ENCODE results near the gene STRN.
"Not testable (repeated sequence)": the region's sequence is repeated elsewhere in the genome, so short reads cannot be mapped to it uniquely, and the experiment has no call there.

The STRN gene

DNA sequence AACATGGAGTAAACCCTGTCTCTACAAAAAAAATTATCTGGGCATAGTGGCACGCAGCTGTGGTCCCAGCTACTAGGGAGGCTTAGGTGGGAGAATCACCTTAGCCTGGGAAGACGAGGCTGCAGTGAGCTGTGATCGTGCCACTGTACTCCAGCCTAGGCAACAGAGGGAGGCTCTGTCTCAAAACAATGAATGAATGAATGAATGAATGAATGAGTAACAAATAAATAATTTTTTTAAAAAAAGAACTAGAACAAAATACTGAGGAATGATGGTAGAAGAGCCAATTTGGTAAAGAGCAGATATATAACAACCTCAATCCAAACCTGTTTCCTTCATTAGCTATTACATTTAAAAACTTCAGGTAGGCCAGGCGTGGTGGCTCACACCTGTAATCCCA is 60.1 kb downstream of the STRN start:
- DNase-seq, result no peak

DNA sequence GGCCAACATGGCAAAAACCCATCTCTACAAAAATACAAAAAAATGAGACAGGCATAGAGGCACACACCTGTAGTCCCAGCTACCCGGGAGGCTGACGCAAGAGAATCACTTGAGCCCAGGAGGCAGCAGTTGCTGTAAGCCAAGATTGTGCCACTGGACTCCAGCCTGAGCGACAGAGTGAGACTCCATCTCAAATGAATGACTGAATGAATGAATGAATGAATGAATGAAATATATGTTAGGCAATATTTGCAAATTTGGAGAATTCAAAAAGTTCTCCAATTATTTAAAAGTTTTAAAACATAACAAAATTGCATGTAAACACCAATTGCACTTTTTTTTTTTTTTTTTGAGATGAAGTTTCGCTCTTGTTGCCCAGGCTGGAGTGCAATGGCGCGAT is 61.7 kb downstream of the STRN start:
- DNase-seq, result no peak

DNA sequence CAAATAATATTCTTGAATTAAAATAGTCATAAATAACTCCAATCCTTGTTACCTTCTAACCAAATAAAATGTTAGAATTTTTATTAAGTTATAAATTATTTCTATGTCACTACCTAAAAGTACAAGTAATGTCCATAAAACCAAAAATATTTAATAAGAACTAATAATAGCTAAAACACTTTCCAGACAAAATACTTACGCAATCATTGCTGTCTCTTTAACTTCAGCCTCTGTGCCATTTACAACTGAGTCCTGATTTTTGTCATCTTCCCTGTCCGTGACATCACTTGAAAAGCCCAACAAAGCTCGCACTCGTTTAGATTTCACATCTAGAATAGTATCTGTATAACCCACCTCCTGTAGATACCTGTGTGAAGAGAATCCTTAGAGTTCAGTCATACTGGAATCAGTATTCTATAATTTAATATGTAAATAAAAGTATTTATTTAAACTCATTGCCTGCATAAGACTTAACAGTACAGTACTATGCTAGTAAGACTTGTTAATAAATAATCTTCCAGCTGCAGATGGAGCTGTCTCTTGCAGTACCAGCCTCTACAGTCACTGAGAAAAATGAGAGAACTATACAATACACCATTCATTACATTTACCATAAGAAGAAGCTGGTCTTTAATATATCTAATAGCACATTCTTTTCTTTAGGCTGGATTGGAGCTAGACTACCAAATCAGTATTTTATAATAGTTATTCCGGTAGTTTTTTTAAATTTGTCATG is 63.8 kb downstream of the STRN start:
- no peak for DNase-seq

DNA sequence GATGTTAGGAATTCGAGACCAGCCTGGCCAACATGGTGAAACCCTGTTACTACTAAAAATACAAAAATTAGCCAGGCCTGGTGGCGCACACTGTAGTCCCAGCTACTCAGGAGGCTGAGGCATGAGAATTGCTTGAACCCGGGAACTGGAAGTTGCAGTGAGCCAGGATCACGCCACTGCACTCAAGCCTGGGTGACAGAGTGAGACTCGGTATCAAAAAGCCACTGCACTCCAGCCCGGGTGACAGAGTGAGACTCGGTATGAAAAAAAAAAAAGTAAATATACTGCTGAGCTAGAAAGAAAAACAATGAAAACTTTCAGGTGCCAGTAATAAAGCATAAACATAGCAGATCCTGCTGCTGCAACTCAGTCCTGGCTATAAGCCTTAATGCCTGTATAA is 73.5 kb downstream of the STRN start:
- DNase-seq, result no peak

DNA sequence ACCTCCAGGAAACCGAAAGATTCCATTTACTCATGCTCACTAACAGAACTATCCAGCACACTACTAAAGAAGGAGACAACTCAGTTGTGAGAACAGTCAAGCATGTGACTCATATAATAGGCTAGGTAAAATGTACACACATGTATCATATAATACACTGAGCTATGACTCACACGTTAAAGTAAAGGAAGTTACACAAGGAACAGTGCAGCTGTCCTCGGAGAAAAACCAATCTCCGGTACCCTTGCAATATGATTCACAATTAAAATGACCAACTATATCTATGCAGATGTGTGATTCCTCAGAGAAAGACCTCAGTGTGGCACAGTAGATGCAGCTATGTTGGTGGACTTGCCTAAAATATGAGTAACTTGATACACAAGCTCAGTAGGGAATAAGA is 76.5 kb downstream of the STRN start:
- DNase-seq, result peak; percentile 27

DNA sequence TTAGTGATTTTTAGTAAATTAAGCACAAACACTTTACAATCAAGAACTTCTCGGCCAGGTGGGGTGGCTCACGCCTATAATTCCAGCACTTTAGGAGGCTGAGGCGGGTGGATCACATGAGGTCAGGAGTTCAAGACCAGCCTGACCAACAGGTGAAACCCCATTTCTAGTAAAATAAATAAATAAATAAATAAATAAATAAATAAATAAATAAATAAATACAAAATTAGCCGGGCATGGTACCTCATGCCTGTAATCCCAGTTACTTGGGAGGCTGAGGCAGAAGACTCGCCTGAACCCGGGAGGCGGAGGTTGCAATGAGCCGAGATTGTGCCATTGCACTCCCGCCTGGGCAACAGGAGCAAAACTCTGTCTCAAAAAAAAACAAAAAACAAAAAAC is 79.2 kb downstream of the STRN start:
- DNase-seq, result not testable (repeated sequence)

DNA sequence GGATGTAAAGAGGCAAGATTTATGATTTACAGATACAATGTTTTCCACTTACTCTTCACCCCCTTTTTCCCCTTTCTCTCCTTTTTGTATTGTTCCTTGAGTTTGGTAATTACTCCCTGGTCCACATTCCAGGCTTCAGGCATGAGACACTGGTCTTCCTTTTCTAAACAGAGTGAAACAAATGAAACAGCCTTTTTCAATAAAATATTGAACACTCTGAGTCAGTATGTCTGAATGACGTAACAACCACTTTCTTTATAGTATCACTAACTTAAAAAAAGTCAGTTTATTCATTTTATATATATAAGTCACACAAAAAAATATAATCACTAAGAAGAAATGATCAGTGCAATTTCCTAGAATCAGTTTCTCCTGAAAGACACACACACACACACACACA is 79.7 kb downstream of the STRN start:
- DNase-seq, result no peak

DNA sequence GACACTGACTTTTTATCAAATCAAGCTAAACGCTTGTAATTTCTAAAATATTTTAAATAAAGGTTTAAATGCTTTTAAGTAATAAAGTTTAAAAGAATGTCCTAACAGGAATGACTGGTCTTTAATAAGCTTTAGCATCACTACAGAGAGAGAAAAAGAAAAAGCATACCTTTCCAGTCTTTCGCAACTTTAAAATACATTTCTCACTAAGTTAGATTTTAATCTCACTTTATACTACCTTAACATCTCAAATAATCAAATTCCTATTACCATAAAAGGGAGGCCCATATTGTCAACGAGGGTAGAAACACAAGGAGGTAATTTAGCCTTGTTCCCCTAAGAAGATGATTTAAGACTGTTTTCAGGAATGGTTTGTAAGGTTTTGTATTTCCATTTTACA is 80.7 kb downstream of the STRN start:
- no peak for DNase-seq

DNA sequence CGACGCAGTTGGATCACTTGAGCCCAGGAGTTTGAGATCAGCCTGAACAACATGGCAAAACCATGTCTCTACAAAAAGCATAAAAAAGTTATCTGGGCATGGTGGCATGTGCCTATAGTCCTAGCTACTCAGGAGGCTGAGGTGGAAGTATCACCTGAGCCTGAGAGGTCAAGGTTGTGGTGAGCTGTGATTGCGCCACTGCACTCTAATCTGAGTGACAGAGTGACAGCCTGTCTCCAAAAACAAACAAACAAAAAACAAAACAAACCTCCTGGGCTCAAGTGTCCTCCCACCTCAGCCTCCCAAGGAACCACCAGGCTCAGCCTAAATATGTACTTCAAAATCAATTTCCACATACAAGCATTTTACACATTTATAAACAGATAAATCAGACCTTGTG is 83.8 kb downstream of the STRN start:
- DNase-seq, result no peak

DNA sequence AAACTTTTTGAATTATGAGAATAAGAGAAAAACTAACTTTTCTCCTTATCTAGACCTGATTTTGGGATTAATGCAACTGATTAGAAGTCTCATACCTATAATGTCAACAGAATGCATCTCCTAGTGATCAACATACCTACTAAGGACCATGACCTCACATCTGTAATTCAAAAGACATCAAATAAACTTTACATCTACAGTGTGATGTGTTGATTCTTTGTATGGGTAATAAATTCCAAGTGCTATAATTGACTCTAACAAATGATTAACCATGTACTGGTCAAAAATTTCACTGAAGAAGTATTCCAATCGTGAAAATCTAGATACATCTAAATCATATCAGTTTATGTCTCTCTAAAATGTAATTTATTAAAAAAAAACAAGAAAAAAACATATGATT is 84.5 kb downstream of the STRN start:
- DNase-seq, result no peak

DNA sequence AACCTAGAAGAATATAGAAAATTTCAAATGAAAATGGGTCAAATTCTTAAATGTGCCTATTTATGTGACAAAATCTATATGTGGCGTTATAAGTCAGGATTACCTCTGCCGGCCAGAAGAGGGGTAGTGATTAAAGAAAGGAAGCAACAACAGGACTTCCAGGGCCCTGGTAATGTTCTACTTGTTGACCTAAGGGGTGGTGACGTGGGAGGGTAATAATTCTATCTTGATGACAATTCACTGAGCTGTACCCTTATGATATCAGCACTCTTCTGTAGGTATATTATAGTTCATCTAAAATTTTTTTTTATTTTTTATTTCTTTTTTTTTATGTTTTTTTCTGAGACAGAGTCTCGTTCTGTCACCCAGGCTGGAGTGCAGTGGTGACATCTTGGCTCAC is 87.9 kb downstream of the STRN start:
- DNase-seq, result no peak

DNA sequence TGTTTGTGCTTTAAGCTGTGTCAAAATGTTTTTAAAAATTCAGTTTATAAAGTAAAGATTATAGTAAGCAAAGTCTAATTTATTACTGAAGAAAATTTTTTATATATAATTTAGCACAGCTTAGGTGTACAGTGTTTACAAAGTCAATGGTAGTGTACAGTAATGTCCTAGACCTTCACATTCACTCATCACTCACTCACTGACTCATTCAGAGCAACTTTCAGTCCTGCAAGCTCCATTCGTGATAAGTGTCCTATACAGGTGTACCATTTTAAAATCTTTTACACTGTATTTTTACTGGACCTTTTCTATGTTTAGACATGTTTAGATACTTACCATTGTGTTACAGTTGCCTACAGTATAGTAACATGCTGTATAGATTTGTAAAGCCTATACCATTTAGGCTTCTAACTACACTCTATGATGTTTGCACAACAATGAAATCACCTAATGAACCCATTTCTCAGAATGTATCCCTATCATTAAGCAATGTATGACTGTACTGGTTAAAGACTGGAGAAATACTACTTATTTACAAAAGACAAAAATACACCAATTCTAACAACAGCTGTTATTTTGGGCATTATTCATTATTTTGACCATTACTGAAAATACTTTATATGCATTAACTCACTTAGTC is 95.1 kb downstream of the STRN start:
- no peak for DNase-seq

DNA sequence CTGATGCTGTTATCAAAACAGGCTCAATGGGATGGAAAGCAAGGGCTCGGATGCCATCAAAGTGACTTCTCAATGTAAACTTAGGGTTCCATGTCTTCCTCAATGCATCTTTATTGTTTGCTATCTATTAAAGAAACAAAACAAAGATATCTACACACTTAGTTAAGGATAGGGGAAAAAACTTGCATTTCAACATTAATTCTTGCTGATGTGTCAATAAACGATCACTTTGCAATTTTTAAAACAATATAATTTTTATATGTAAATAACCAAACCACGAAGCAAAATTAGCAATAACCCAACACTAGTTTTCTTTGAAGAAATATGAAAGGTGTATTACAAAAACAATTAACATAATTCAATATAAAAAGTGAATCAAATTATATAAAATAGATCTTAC is 96.7 kb downstream of the STRN start:
- DNase-seq, result no peak

DNA sequence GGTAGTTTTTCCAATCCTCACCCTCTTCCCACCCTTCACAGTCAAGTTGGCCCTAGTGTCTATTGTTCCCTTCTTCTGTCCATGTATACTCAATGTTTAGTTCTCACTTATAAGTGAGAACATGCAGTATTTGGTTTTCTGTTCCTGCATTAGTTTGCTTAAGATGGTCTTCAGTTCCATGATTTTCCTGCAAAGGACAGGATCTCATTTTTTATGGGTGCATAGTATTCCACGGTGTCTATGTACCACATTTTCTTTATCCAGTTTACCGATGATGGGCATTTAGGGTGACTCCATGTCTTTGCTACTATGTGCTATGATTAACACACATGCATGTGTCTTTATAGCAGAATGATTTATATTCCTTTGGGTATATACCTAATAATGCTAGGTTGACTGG is 104.4 kb downstream of the STRN start:
- DNase-seq, result no peak

DNA sequence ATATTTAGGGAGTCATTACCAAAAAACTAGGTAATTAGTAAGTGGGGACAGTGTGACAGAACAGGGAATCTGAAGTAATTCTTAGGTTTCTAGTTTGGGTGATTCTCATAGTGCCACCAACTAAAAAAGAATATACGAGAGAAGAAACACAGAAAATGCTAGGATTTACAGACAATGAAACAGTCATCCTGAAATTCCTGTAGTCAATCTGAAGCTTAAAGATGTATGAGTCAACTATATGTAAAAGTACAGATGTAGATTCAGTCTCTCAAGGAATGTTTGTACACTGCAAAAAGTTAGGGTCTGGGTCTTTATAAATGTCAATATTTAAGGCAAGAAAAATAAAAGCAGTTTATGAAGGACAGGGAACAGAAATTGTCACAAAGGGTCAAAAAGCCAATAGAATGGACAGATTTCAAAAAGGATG is 107.0 kb downstream of the STRN start:
- no peak for DNase-seq

DNA sequence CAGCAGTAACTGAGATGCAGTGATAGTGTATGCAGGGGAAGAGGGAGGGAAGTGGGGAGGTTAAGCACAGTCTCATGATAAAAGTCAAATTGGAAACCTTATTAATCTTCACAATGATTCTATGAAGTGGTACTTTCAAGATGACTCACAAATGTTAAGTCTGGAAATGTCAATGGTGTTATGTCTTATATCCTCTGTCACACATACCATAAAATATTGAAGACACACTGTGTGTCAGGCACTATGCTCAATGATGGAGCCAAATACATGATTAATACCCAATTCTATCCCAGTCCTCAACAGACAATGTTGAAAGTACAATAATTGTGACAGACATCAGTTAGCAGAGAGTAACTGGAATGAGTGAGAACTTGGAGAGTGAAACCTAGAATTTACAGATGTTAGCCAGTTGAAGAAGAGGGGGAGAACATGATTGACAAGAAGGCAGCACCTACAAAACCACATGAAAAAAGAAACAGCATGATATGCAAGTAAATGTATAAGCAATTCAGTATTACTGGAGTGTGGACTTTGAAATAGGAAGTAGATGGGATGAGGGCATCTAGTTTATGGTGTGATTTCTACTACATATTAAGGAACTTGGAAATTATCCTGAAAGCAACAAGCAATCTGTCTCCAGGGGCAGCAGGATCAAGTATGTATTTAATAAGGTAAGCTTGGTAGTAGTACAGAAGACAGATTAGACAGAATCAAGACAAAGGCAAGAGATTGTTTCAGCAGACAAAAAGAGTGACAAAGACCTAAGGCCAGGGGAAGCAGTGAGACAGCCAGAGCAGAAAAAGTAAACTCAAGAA is 107.6 kb downstream of the STRN start:
- DNase-seq, result no peak

DNA sequence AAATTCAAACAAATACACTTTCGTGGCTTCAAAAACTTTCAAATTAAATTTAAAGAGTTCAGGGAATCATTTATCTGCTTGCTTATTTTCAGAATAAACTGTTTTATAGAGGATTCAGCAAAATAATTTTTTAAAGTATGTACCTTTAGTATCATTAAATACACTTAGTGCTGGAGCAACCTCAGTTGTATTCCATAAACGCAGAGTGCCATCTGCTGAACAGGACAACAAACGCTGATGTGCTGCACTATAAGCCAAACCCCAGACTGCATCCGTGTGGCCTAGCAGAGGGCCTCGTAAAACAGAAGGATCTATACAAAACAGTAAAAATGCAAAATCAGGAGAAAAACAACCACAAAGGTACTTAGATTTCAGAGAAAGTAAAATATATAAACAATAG is 108.6 kb downstream of the STRN start:
- DNase-seq, result no peak

DNA sequence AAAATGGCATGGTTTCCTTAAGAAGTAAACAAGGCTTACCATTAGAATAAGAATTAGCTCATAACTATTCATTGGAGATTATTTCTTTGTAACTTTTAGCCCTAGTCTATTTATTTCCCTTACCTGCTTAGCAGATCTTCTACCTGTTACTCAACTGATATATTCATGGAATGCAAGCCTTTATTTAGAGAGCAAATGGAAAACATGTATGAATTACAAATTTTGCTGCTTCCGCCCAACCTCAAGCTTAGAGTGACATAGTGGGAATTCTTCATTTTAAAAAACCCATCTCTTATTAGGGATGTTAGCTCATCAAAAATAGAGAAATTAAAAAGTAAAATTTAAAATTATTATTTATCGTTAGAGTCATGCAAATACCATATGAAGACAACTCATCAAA is 110.9 kb downstream of the STRN start:
- no peak for DNase-seq

DNA sequence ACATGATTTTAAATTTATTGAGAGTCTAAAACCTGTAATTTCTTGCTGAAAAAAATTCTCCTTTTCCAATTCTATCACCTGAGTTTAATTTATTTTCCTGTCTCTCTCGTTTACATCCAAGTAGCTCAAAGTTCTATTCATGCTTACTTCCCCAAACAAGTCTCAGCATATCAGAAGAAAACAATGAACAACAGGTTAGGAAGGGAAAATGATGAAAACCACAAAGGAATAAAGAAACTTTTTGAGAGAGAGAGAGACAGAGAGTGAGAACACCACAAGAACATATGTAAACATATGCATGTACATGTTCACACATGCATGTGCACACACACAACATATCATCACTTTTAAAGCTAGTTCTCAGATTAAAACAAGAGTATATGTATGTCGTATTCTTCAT is 112.1 kb downstream of the STRN start:
- DNase-seq, result no peak

DNA sequence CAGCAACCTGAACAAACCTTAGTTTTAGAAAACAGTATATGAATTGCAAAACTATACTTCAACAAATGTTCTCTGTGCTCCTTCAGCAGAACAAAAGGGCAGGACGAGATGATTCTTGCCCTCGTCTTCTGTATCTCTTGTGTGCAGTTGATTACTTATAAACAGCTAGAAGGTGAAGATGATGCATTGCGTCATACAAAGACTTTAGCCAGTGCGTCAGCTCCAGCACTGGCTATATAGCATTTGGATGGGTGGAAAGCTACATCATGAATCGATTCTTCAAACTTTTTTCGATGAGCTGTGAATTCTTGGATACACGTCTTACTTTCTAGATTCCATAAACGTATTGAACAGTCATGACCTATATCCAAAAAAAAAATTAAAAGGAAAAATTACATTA is 117.1 kb downstream of the STRN start:
- no peak for DNase-seq

DNA sequence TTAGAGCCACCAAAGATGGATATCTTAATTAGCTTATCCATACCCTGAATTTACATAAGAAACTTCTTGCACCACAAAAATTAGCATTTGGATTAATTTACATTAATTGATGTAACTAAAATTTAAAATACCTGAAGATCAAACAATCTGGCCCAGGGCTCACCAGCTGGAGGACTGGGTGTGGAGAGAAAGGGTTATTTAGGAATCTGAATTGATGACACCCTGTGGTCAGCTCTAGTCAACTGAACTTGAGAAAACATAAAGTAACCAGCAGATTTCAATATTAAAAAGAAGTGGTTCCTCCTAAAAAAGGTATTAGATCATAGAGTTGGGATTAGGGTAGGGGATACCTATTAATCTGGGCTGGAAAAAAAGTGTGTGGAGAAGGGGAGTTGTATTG is 122.5 kb downstream of the STRN start:
- no peak for DNase-seq

DNA sequence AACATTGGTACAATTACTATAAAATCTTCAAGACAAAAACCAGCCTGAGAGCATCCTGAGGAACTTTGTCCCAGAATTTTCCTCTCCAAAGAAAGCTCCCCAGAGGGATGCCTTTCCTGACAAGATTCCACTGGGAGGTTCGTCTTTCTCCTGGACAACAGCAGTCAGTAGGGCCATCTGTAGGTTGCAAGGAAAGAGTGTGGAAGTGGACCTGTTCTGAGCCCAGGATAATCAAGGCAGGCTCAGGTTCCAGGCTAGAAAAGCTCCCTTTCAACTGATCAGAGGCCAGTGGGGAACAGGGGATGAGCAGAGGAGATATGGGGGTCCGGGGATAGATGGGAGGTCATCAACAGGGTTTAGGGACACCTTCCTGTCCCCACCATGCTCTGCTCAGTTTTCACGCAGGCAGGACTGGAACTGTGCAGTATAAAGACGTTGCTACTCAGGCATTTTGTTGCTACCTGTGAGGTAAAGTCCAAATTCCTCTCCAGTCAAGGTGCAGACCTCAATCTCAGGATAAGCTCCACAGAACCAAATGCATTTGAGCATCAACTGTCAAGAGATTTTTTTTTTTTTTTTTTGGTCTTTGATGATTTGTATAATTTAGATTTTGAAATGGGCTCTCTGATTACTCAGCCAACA is 126.2 kb downstream of the STRN start:
- no peak for DNase-seq

DNA sequence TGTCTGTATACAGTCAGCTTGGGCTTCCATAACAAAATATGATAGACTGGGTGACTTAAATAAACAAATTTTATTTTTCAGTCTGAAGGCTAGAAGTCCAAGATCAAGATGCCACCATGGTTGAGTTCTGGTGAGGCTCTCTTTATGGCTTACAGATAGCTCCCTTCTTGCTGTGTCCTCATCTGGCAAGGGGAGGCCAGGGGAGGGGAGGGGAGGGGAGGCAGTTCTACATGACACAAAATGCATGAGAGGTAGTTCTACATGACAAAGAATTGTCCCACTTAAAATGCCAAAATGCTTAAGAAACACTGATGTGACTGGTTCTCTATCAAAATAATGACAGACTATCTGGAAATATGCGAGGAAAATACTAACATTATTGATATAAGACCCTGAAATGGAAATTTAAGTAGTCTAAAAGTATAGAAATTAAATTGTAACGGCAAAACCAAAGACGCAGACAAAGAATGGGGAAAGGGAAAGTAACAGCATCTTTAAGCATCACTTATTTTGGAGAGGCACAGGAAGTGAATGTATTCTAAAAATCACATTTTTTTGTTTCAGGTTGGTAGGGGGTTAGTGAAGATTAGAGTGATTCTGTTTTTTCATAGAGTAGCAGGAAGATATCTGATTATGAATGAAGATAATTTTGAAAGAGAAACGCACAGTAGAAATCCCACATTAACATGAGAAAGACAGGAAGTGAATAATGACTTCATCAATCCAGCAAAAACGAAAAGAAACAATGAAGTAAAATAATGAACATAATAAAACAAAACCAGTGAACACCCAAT is 131.4 kb downstream of the STRN start:
- peak; percentile 2 for DNase-seq
